Prostate gland (tissue), 2 donors: Measurements from ENCODE around the gene PLEKHA7.

ENCODE experiments used
- CTCF ChIP-seq, 4 experiments: fragments of 200-600 bp in 2 of 4; fragments of 450-650 bp in 2 of 4; sonication (generic) in 2 of 4; IDR thresholded peaks; 1 replicate in 3 of 4; 2 replicates in 1 of 4; pipeline ENCODE4 v1.5.1; 2016 to 2019; ENCODE audit warnings: antibody characterized with exemption in 4 of 4, mild to moderate bottlenecking in 2 of 4, moderate library complexity in 2 of 4
- POLR2A ChIP-seq: fragments of 450-650 bp; IDR thresholded peaks from one replicate; pipeline ENCODE4 v1.6.1; 2016; ENCODE audit warnings: antibody characterized with exemption, mild to moderate bottlenecking
- POLR2AphosphoS5 ChIP-seq: sonication (generic); formaldehyde crosslinking; IDR thresholded peaks from one replicate; pipeline ENCODE4 v1.6.1; 2017; ENCODE audit warnings: antibody characterized with exemption

- TF ChIP-seq CTCF (IDR thresholded peaks at IDR 0.05) (no peak), POLR2A (no peak), POLR2AphosphoS5 (no peak)
Observed at GRCh38 chr11:16896729-16897469, 117.3 kb downstream of the PLEKHA7 start.
